B cell (primary cell): ENCODE results near the gene RTBDN. TPM values are rescaled to one million over a fixed set of nuclear protein-coding genes. Genes with fewer than 3 reads are reported as not detected.

Experiments
- ATAC-seq: fragments of 200-7000 bp; cut with Tn5 transposase; one replicate; pipeline ENCODE4 v1.10.0; 2021; ENCODE audit warnings: low read depth, mild to moderate bottlenecking, moderate number of reproducible peaks, moderate library complexity
- CTCF ChIA-PET: fragments of 350-600 bp; sonication (Branson Sonifier 250); formaldehyde crosslinking; loops from one replicate; lab custom pipeline; 2021; ENCODE audit warnings: antibody characterized with exemption, inconsistent platforms; lab: Charles Lee
- POLR2A ChIA-PET: fragments of 350-600 bp; sonication (Branson Sonifier 250); formaldehyde crosslinking; loops from one replicate; lab custom pipeline; 2021; ENCODE audit warnings: antibody characterized with exemption; lab: Charles Lee
- DNase-seq: peaks from one replicate; pipeline ENCODE4 v3.0.0; 2013
- H2AFZ ChIP-seq: 2 replicates; pipeline ENCODE4 v1.6.1; 2012; ENCODE audit warnings: mild to moderate bottlenecking, low read depth, low read length; ENCODE audit not compliant: insufficient read depth, poor library complexity, severe bottlenecking
- H3K27ac ChIP-seq, 2 donors: 1 replicate in 1 of 2; 2 replicates in 1 of 2; pipeline ENCODE4 v1.5.1; 2012 to 2013; ENCODE audit warnings: low read length in 2 of 2, mild to moderate bottlenecking in 2 of 2, moderate library complexity in 1 of 2
- H3K27me3 ChIP-seq, 4 experiments: fragments of 200-600 bp in 1 of 4; sonication (generic) in 1 of 4; replicated peaks in 1 of 4; 1 replicate in 2 of 4; 2 replicates in 2 of 4; pipeline versions ENCODE4 v1.6.1 to v1.7.0; 2013 to 2016; ENCODE audit warnings: low read length in 3 of 4, mild to moderate bottlenecking in 2 of 4, mixed read lengths in 1 of 4, moderate library complexity in 1 of 4; ENCODE audit not compliant: insufficient read depth in 4 of 4, control insufficient read depth in 3 of 4; ENCODE audit errors: control extremely low read depth in 1 of 4
- H3K36me3 ChIP-seq, 2 experiments: replicated peaks in 1 of 2; 1 replicate in 1 of 2; 2 replicates in 1 of 2; pipeline versions ENCODE4 v1.6.1 to v1.7.1; 2013; ENCODE audit warnings: low read length in 1 of 2; ENCODE audit not compliant: insufficient read depth in 2 of 2, control insufficient read depth in 1 of 2; ENCODE audit errors: control extremely low read depth in 1 of 2, extremely low read depth in 1 of 2
- H3K4me1 ChIP-seq, 2 donors: fragments of 200-600 bp in 1 of 2; sonication (generic) in 1 of 2; 1 replicate in 1 of 2; 2 replicates in 1 of 2; pipeline versions ENCODE4 v1.5.1 to v1.6.1; 2013 to 2017; ENCODE audit warnings: low read length in 2 of 2; ENCODE audit not compliant: control insufficient read depth in 2 of 2, insufficient read depth in 2 of 2
- H3K4me2 ChIP-seq: replicated peaks from 2 replicates; pipeline ENCODE3; 2012; ENCODE audit warnings: mild to moderate bottlenecking, low read depth, low read length; ENCODE audit not compliant: poor library complexity, severe bottlenecking
- H3K4me3 ChIP-seq, 5 experiments: fragments of 200-600 bp in 1 of 5; sonication (generic) in 1 of 5; 1 replicate in 3 of 5; 2 replicates in 2 of 5; pipeline versions ENCODE4 v1.5.1 to v1.7.0; 2011 to 2016; ENCODE audit warnings: low read length in 4 of 5, mild to moderate bottlenecking in 4 of 5, low read depth in 2 of 5, control low read depth in 1 of 5, moderate library complexity in 1 of 5; ENCODE audit not compliant: insufficient read depth in 1 of 5; ENCODE audit errors: control extremely low read depth in 1 of 5, extremely low read depth in 1 of 5
- H3K79me2 ChIP-seq: fragments of 200-600 bp; sonication (generic); one replicate; pipeline ENCODE4 v1.6.0; 2016; ENCODE audit warnings: low read length; ENCODE audit not compliant: control insufficient read depth, insufficient read depth
- H3K9ac ChIP-seq: fragments of 200-600 bp; sonication (generic); 2 replicates; pipeline ENCODE4 v1.6.1; 2017; ENCODE audit warnings: mild to moderate bottlenecking, low read length, moderate library complexity
- H3K9me3 ChIP-seq, 3 donors: one replicate each; pipeline versions ENCODE4 v1.6.1 to v1.7.1; 2013; ENCODE audit warnings: low read length in 2 of 3; ENCODE audit not compliant: control insufficient read depth in 2 of 3, insufficient read depth in 1 of 3; ENCODE audit errors: control extremely low read depth in 1 of 3
- H4K20me1 ChIP-seq: 2 replicates; pipeline ENCODE4 v1.6.0; 2012; ENCODE audit warnings: mild to moderate bottlenecking, low read length; ENCODE audit not compliant: insufficient read depth, control insufficient read depth, poor library complexity, severe bottlenecking
- H3K27ac Mint-ChIP-seq: one replicate; pipeline ENCODE4 v1.8.0; 2021; ENCODE audit warnings: mixed read lengths
- H3K27me3 Mint-ChIP-seq: one replicate; pipeline ENCODE4 v1.8.0; 2021; ENCODE audit warnings: mixed read lengths
- H3K4me1 Mint-ChIP-seq: one replicate; pipeline ENCODE4 v1.8.0; 2021; ENCODE audit warnings: mixed read lengths
- H3K4me3 Mint-ChIP-seq: one replicate; pipeline ENCODE4 v1.8.0; 2021; ENCODE audit warnings: mixed read lengths
- H3K9me3 Mint-ChIP-seq: one replicate; pipeline ENCODE4 v1.8.0; 2022; ENCODE audit warnings: mixed read lengths; ENCODE audit not compliant: insufficient read depth
- EZH2 ChIP-seq: IDR thresholded peaks from 2 replicates; pipeline ENCODE4 v1.6.1; 2012; ENCODE audit warnings: borderline replicate concordance, low read depth, mild to moderate bottlenecking, moderate library complexity, low read length; ENCODE audit not compliant: insufficient read depth, poor library complexity, severe bottlenecking
- WGBS: methylation state at CpG from one replicate; pipeline ENCODE4 v1.1.5; 2013; ENCODE audit warnings: missing lambda C conversion rate; ENCODE audit not compliant: insufficient coverage; 5-methylcytosine and 5-hydroxymethylcytosine counted together
- intact Hi-C: fragments of 100-400 bp; cut with micrococcal nuclease; formaldehyde crosslinking; loops from one replicate; pipeline ENCODE4 v1.10.0; 2022
- polyA plus RNA-seq: library from polyadenylated mRNA; depleted of rRNA; stranded (reverse); fragments of >200 nt; gene quantifications from 2 replicates; pipeline ENCODE4 v1.2.3, GENCODE V29; 2012
- total RNA-seq, 2 donors: library from RNA; stranded (reverse); fragments of 120-200 nt in 1 of 2; gene quantifications; 1 replicate in 1 of 2; 2 replicates in 1 of 2; pipeline versions ENCODE4 v1.2.3 to v1.2.4, GENCODE V29; 2013 to 2022
- TF ChIP-seq, protein P1 (sequence below): fragments of 200-600 bp; IDR thresholded peaks from one replicate; pipeline ENCODE4 v1.8.0; 2022; ENCODE audit warnings: antibody characterized with exemption, mild to moderate bottlenecking

RTBDN gene
- total and polyA plus RNA-seq, 2 donors (not counting 1 experiment from before 2014, with no cell fraction given): not detected

GRCh38 chr19:12836529-12836863 lies 2.1 kb upstream of the RTBDN start:
- Mint-ChIP-seq H3K4me3 (no peak overlapping the region), H3K27ac (no peak overlapping the region), H3K9me3 (no peaks in the 10 kb centered on the region), H3K27me3 (peaks cover 70% of the 10 kb centered on the region), H3K4me1 (peaks cover 55% of the 10 kb centered on the region)
- Histone ChIP-seq H3K9me3 (peaks cover 0 to 47% (median 7%) of the 10 kb centered on the region in 3 donors), H3K9ac (no peak overlapping the region), H2AFZ (no peak overlapping the region), H3K4me2 (no peak overlapping the region), H3K27ac (no peak overlapping the region), H3K36me3 (no peaks in the 10 kb centered on the region), H3K4me3 (no peak overlapping the region), H3K79me2 (no peaks in the 10 kb centered on the region), H3K4me1 (peaks cover 54 to 67% of the 10 kb centered on the region in 2 donors), H3K27me3 (peaks cover 6 to 95% (median 67%) of the 10 kb centered on the region in 4 experiments), H4K20me1 (no peaks in the 10 kb centered on the region)
- DNase-seq (no peak), ATAC-seq (no peak)
- ChIA-PET POLR2A (interaction anchor here (0.6 kb wide), 1 partner anchor 72 kb away, joined by 6 read pairs; no protein-coding TSS in a partner anchor), CTCF (interaction anchor here (0.8 to 1.8 kb wide), 4 partner anchors 8 to 70 kb away, joined by 3 to 12 read pairs (median 4); no protein-coding TSS in a partner anchor)
- intact Hi-C loops: no loop called here
- no peak for TF ChIP-seq EZH2
- TF ChIP-seq, protein P1, sequence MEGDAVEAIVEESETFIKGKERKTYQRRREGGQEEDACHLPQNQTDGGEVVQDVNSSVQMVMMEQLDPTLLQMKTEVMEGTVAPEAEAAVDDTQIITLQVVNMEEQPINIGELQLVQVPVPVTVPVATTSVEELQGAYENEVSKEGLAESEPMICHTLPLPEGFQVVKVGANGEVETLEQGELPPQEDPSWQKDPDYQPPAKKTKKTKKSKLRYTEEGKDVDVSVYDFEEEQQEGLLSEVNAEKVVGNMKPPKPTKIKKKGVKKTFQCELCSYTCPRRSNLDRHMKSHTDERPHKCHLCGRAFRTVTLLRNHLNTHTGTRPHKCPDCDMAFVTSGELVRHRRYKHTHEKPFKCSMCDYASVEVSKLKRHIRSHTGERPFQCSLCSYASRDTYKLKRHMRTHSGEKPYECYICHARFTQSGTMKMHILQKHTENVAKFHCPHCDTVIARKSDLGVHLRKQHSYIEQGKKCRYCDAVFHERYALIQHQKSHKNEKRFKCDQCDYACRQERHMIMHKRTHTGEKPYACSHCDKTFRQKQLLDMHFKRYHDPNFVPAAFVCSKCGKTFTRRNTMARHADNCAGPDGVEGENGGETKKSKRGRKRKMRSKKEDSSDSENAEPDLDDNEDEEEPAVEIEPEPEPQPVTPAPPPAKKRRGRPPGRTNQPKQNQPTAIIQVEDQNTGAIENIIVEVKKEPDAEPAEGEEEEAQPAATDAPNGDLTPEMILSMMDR: no peak
- 8% methylated on average over 6 of the region's 6 CpGs for WGBS

DNA sequence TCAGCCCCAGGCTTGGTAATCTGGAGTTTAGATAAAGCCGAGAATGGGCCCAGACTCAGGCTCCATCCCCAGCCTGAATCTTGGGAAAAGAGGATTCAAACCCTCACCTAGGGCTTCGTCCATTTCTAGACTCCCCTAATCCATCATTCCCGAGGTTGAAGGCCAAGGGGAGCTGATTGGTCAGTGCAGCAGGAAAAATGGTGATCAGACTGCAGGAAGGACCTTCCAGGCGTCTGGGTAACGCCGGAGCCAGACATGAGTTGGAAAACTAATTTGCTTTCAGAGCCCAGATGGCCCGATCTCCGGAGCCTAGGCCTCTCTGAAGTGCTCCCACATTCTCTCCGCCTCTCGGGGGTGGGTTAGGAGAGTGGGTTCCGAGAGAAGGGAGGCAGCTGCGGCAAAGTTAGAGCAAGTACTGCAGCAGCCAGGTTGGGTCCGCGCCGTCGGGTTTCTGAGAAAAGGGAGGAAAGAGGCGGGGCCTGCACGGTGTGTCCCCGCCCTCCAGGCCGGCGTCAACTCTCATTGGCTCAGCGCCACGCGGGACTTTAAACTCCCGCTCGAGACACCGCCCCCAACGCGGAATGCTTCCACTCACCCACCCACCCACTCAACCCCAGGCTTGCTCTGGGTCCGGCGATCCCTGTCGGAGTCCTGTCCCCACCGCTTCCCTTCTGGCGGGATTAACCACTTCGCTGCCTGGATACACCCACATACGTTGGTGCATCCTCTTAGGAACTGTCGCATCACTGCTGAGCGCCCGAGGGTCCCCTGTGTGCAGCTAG lies 788 bp upstream of the RTBDN start:
- no peak for ATAC-seq
- Mint-ChIP-seq H3K4me3 (peak overlapping the region; percentile 70), H3K4me1 (peaks cover 44% of the 10 kb centered on the region), H3K27ac (no peak overlapping the region), H3K9me3 (no peaks in the 10 kb centered on the region), H3K27me3 (peaks cover 72% of the 10 kb centered on the region)
- no peak overlapping the region for H3K4me3 ChIP-seq
- no peaks in the 10 kb centered on the region for H3K36me3 ChIP-seq
- peaks cover 42 to 59% of the 10 kb centered on the region in 2 donors for H3K4me1 ChIP-seq
- DNase-seq: peak; percentile 46
- no peak overlapping the region for H3K27ac ChIP-seq
- no peak overlapping the region for H3K9ac ChIP-seq
- no peaks in the 10 kb centered on the region for H4K20me1 ChIP-seq
- no peak overlapping the region for H2AFZ ChIP-seq
- TF ChIP-seq, protein P1: no peak
- peak; percentile 39 for TF ChIP-seq EZH2
- H3K27me3 ChIP-seq: peaks cover 6 to 95% (median 70%) of the 10 kb centered on the region in 4 experiments
- peaks cover 0 to 40% (median 7%) of the 10 kb centered on the region in 3 donors for H3K9me3 ChIP-seq
- no peaks in the 10 kb centered on the region for H3K79me2 ChIP-seq
- WGBS: 14% methylated on average over 36 of the region's 39 CpGs
- ChIA-PET POLR2A (interaction anchor here (0.6 to 0.7 kb wide), 3 partner anchors 46 to 108 kb away, joined by 3 to 10 read pairs (median 5); no protein-coding TSS in a partner anchor), CTCF (interaction anchor here (0.8 to 1.5 kb wide), 4 partner anchors 12 to 71 kb away, joined by 3 to 4 read pairs (median 4); no protein-coding TSS in a partner anchor)
- intact Hi-C loops: no loop called here
- H3K4me2 ChIP-seq: no peak overlapping the region
